GM18520 (cell line): Measurements from ENCODE around the gene ATF5.
"Not testable (repeated sequence)": the region's sequence is repeated elsewhere in the genome, so short reads cannot be mapped to it uniquely, and the experiment has no call there.

Experiments used
- ATAC-seq: cut with Tn5 transposase; IDR thresholded peaks from one replicate; pipeline ENCODE4 v1.9.1; 2021; ENCODE audit not compliant: unreplicated experiment

The ATF5 gene

DNA sequence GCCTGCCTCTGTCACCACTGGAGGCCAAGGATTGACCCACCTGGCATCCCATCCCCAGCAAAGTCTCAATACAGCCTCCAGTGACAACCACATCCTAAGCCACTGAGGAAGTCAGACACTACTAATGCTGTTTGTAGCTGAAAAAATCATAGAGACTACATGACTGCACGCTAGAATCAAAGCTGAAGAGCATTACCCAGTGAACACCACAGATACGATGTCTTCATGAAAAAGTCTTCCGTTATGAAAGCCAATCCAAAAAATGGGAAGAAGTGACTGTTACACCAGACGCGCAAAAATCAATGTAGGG lies 11.4 kb downstream of the ATF5 start:
- ATAC-seq = no peak

DNA sequence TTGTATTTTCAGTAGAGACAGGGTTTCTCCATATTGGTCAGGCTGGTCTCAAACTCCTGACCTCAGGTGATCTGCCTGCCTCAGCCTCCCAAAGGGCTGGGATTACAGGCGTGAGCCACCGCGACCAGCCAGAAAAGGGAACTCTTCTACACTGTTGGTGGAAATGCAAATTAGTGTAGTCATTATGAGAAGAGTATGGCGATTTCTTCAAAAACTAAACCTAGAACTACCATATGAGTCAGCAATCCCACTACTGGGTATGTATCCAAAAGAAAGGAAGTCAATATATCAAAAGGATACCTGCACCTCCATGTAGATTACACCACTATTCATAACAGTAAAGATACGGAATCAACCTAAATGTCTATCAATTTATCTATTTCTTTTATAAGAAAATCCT lies 15.6 kb downstream of the ATF5 start:
- not testable (repeated sequence) for ATAC-seq

DNA sequence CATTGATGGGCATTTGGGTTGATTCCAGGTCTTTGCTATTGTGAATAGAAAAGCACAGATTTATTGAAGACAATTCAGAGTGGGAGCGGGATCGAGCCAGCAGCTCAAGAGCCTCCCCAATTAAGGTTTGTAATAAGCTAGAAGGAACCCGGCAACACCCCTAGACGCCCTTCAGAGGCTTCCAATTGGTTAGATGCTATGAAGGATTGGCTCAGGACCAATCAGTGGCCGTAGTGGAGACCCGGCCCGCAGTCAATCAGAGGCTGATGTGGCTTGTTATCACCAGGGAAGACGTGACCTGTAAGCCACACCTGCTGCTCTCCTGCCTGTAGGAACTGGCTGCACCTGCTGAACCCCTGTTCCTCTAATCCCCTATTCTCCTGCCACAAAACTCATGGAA lies 17.4 kb downstream of the ATF5 start:
- ATAC-seq = no peak

DNA sequence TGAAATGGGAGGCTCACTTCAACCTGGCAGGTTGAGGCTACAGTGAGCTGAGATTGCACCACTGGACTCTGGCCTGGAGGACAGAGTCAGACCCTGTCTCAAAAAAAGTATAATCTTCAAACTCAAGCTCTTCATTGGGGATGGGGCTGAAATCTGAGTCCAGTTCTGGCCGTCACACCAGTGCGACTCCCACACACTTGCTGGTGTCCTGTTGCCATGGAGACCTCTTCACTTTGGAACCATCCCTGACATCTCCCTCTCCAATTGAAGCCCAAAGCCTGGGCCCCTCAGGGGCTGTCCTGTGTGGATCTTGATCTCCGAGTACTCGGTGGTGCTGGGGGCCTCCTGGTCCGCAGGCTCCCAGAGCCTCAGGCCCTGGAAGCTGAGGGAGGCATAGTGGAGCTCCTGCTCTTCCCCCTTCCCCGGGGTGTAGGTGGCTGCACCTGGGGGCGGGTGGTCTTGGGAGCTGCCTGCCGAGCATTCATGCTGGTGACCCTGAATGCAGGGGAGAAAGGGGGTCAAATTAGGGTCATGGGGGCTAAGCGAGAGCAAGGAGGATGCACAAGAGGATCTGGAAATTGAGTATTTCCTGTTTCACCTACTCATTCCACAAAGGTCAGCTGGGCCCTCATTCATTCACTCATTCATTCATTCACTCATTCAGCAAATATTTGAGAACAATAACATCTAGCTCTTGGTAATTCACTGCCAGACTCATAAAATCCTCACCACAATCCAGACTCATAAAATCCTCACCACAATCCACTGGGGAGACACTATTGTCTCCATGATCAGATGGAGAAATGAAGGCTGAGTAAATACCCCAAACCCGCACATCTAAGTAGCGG lies 21.0 kb downstream of the ATF5 start:
- no peak for ATAC-seq

DNA sequence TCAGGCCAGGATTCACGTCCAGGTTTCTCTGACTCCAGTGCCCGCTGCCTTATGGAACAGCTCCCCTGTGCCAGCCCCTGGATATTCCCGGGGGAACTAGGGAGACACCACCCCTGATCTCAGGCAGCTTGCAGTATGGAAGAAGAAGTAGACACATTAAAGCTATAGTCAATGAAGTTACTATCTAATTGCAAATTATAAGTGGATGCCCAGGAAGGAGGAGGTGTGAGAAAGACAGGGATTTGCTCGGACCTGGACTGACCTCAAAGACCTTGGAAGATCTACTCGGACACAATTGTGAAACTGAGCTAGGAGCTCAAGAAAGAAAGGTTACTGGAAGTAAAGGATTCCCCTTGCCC lies 21.6 kb downstream of the ATF5 start:
- no peak for ATAC-seq

DNA sequence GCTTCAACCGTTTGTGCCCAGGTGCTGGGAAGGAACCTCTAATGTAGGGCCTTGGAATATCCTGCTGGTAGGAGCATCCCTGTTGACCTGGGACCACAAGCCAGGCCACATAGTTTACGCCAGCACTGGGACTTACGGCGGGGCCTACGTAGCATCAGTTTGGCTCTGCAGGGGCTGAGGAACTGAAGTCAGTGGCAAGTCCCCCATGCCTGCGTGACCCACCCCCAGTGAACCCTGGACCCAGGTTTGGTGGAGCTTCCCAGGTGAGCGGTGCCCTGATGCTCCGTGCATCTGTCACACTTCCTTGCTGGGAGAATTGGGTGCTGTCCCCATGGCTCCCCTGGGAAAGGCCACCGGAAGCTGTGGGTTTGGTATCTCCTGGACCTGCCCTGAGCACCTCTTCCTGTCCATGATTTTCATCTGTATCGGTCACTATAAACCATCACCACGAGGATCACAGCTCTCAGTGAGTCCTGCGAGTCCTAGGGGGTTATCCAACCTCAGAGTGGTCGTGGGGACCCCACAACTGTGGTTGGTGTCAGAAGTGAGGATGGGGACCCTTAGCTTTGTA lies 22.0 kb downstream of the ATF5 start:
- no peak for ATAC-seq

DNA sequence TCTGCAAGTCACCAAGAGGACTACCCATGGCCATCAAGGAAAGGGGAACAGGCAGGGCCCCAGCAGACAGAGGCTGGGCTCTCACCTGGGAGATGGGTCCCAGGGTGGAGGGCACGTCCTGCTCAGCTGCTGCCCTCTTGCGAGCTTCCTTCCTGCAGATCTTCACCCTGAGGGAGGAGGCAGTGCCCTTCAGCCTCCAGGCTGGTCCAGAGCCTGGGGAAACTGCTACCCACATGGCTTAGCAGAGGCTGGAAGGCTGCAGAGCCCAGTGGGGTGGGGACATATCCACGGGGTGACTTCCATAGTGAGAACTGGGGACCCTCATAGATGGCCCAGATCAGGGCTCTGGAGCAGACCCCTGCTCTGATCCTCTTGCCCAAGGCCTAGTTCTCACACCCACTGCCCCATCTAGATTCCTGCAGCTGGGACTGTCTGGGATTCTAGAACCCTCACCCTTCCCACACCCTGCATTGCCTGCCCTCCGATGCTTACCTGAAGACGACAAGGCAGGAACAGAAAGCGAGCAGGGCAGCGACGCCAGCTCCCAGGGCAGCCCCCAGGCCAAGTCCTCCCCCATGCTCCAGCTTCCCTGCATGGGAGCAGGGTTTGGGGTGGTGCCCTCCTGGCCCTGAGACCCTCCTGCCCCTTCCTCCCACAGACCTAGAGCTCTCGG lies 22.9 kb downstream of the ATF5 start:
- ATAC-seq = no peak

DNA sequence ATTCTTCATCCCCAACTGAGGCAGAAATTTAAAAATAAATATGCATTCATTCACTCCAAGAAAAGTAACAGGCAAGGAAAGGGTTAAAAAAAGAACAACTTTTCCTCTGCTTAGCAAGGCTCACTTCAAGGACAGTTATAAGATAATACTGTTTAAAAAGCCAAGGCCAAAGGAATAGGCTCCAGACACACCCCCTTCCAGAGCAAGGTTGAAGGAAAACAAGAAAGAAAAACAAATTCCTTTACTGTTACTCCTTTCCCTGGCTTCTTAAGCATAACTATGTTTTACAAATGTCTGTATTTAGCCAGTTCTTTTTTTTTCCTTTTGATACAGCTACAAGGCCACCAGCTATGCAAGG lies 23.5 kb downstream of the ATF5 start:
- no peak for ATAC-seq

DNA sequence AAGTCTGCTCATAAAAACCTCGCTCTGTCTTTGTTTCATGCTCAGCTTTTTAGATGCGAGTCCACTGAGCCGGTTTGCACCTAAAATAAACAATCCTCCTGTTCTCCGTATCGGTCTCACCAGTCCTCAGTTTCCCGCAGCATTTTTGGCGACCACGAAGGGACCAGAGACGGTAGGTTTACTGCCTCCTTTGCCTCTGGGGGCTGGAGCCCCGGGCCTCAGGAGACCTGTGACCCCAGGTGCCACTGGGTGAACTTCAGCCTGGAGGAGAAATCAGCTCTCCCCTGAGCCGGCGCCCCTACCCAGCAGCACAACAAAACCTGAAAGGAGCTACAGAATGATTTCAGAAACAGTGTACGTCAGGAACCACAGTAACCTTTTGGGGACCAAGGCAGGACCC lies 23.9 kb downstream of the ATF5 start:
- ATAC-seq = no peak

DNA sequence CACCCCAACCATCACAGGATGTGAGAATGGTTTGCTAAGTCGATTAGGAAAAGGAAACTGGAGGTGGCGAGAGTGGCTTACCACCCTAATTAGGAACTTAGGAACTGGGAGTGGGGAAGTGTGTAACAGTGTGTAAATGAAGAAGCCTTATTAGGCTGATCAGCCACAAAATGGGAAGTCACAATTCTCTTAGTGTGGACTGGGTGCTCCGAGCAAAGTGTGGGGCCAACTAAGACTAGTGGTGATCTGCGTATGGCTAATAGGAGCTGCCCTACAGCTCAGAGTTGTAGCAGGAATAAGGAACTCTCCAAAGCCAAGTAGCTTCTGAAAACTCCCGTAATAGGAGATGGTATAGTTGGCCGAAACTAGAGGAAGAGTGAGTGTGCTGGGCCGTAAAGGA lies 24.4 kb downstream of the ATF5 start:
- ATAC-seq = no peak

DNA sequence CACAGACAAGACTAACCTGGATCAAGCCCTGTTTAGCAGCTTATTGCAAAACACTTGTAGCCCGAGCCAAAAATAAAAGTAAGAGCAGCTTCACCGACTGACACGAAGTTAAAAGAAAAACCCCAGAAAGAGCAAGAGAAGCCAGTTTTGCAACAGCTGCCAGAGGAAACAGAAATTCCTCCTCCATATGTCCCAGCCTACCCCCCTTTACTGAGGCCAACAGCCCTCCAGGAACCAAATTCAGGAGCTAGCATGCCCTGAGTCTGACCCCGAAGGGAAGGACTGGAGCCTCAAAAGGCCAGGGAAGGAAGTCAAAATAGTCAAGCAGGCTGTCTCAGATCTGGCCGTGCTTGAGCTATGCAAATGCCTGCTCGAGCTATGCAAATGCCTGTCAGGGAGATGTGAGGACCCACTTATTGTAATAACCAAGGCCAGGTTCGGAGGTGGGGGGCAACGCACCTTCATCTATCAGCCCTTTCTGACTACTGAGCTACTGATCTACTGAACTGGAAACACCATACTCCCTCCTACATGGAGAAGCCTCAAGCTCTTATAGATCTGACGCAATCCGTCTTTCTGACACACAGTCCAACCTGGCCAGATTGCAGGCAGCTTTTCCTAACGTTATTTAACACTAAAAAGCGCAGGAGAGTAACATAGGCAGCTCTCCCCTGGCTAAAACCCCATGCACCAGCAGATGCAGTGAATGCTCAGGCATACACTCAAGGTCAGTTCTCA lies 25.3 kb downstream of the ATF5 start:
- no peak for ATAC-seq

DNA sequence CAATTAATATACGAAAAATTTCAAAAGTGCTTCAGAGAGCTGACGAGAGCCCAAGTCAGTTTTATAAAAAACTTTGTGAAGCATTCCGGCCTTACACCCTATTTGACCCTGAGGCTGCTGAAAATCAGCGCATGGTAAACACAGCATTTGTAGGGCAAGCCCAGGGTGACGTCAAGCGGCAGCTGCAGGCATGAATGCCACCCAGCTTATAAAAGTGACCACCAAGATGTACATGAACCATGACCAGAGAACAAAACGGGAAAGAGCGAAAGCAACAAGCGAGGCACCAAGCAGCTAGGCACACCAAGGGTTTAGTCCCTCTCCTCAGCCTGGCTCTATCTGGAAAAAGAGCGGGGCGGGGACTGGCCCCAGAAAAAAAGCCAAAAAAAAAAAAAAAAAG lies 25.9 kb downstream of the ATF5 start:
- no peak for ATAC-seq

DNA sequence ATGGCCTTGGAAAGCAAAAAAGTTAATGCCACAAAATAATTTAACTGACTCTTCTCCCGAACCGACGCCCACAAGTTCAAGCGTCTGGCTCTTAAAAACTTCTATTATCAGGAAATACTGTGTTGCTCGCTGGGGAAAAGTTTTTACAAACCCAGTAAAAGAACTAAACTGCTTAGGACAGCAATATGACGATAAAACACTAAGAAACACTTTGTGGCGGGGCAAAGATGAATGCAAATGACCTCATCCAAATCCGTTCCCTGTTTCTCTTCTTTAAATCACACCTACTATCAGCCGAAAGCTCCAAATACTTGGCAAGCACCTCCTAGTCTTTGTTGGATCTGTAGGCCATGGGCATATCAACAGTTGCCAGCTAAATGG lies 27.1 kb downstream of the ATF5 start:
- no peak for ATAC-seq

DNA sequence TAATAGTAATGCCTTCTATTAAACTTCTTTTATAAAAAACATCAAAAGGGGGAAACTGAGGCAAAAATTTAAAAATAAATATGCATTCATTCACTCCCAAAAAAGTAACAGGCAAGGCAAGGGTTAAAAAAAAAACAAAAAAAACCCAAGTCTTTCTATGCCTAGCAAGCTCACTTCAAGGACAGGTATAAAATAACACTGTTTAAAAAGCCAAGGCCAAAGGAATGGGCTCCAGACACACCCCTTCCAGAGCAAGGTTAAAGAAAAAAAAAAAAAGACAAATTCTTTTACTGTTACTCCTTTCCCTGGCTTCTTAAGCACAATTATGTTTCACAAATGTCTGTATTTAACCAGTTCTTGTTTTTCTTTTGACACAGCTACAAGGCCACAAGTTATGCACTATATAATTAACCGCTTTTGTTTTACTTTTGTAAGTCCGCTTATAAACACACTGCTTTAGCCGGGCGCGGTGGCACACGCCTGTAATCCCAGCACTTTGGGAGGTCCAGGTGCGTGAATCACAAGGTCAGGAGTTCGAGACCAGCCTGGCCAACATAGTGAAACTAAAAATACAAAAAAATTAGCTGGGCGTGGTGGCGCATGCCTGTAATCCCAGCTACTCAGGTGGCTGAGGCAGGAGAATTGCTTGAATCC lies 28.4 kb downstream of the ATF5 start:
- no peak for ATAC-seq

DNA sequence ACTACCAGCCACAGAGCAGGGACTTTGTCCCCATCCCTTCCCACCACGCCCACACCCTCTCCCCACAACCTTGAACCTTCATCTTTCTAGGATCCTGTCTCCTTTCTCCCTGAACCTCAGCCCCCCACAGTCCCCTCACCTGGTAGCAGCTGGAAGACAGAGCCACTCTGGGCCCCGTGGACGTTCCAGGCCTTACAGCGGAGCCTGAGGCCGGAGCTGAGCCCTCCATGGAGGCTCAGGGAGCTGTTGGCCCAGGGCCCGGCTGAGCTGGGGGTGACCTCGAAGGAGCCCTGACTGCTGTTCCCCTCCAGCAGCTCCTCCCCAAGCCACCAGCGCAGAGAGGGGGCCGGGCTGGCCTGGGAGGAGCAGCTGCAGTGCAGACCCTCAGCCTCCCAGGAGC lies 29.1 kb downstream of the ATF5 start:
- ATAC-seq = not testable (repeated sequence)

DNA sequence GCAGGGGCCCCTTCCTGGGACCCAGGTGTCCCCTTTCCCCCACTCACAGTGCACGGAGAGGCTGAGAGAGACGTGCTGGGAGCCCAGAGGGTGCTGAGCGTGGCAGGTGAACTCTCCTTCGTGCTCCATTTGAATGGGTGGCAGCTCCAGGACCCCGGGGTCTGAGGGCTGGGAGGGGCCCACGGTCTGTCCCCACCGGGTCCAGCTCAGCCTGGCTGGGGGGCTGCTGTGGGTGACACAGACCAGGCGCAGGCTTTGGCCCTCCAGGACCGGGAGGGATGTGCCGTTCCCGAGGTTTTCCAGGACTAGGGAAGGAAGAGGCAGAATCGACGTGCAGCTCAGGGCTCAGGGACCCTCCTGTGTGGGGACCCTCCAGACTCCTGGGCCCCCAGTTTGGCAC lies 29.6 kb downstream of the ATF5 start:
- not testable (repeated sequence) for ATAC-seq

DNA sequence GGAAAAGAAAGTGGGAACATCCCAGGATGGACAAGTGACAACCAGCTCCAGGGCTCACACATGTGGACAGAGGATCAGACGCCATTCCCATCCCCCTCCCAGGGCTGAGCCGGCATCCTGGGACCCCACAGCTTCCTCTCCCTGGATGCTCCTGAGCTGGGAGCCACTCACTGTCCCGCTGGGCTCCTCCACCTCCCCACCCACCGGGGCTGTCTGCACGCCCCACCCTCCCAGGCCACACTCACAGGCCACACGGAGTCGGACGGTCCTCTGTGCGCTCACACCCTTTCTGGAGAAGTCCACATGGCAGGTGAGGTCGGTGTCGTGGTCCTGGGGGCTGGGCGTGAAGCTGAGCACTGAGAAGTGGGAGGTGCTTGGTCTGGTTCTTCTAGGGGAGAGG lies 30.9 kb downstream of the ATF5 start:
- not testable (repeated sequence) for ATAC-seq

DNA sequence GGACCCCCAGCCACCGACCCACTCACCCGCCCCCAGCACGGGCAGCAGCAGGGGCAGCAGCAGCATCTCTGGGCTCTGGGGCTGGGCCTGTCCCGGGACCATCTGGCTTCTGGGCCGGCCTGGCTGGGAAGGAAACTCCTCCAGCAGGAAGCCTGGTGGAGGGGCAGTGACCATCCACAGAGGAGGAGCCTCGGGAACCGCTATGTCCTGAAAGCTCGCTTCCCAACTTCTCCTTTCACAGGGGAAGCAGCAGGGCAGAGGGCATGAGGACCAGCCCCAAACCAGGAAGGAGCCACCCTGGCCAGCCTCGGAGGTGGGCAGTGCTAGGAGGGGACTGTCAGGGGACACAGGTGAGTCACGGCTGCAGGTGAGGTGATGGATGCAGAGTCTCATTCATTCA lies 32.0 kb downstream of the ATF5 start, which contains the start of gene SIGLEC11:
TSS of gene SIGLEC11 (minus strand) at position 193 of the 400 bp plus-strand sequence. CDS start at position 102, 91 bp downstream.
- ATAC-seq = not testable (repeated sequence)

DNA sequence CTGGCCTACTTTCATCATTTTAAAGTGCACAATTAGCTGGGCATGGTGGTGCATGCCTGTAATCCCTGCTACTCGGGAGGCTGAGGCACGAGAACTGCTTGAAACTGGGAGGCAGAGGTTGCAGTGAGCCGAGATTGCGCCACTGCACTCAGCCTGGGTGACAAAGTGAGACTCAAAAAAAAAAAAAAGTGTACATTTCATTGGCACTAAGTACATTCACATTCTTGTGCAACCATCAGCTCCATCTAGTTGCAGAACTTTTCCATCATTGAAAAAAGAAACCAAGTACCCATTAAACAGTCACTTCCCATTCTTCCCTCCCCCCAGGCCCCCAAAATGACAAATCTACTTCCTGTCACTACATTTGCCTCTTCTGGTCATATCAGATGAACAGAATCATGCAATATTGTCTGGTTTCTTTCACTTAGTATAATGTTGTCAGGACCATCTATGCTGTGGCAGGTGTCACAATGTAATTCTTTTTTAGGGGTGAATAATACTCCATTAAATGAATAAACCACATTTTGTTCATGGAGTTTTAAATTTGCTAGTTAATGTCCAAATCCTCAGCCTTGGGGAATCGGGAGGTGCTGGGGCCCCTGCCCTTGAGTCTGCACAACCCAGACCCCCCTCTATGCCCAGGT lies 39.4 kb downstream of the ATF5 start:
- no peak for ATAC-seq

DNA sequence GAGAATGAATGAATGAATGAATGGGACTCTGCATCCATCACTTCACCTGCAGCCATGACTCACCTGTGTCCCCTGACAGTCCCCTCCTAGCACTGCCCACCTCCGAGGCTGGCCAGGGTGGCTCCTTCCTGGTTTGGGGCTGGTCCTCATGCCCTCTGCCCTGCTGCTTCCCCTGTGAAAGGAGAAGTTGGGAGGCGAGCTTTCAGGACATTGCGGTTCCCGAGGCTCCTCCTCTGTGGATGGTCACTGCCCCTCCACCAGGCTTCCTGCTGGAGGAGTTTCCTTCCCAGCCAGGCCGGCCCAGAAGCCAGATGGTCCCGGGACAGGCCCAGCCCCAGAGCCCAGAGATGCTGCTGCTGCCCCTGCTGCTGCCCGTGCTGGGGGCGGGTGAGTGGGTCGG lies 40.4 kb downstream of the ATF5 start:
- not testable (repeated sequence) for ATAC-seq

DNA sequence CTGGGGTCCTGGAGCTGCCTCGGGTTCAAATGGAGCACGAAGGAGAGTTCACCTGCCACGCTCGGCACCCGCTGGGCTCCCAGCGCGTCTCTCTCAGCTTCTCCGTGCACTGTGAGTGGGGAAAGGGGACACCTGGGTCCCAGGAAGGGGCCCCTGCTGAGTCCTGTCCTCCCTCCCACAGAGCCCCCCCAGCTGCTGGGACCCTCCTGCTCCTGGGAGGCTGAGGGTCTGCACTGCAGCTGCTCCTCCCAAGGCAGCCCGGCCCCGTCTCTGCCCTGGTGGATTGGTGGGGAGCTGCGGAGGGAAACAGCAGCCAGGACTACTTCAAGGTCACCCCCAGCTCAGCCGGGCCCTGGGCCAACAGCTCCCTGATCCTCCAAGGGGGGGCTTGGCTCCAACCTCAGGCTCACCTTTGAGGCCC lies 43.0 kb downstream of the ATF5 start:
- ATAC-seq = no peak
